Heart left ventricle (tissue), 16 donors: Measurements from ENCODE around the gene CYTH1. TPM values are rescaled to one million over a fixed set of nuclear protein-coding genes. Genes with fewer than 3 reads are reported as not detected.
A peak's percentile ranks its signal among the peaks of the same experiment; 100 is the strongest.

Experiments used
- ATAC-seq, 4 donors: fragments of 200-7000 bp; cut with Tn5 transposase; one replicate each; pipeline ENCODE4 v1.9.1; 2020 to 2022; ENCODE audit warnings: moderate library complexity in 4 of 4, mild to moderate bottlenecking in 3 of 4, moderate number of reproducible peaks in 1 of 4
- DNase-seq, 5 donors: peaks; one replicate each; pipeline ENCODE4 v3.0.0-alpha.2; 2020
- H3K27ac ChIP-seq, 12 donors: fragments of 200-600 bp; sonication (generic) in 4 of 12; one replicate each; pipeline versions ENCODE4 v1.5.0 to v1.8.0; 2016 to 2022; ENCODE audit warnings: mild to moderate bottlenecking in 2 of 12
- H3K27me3 ChIP-seq, 9 donors: fragments of 200-600 bp; sonication (generic) in 2 of 9; one replicate each; pipeline versions ENCODE4 v1.5.1 to v1.8.0; 2016 to 2022; ENCODE audit warnings: mild to moderate bottlenecking in 3 of 9
- H3K36me3 ChIP-seq, 9 donors: fragments of 200-600 bp; sonication (generic) in 2 of 9; one replicate each; pipeline versions ENCODE4 v1.5.0 to v1.8.0; 2018 to 2022; ENCODE audit warnings: mild to moderate bottlenecking in 2 of 9
- H3K4me1 ChIP-seq, 12 donors: fragments of 200-600 bp; sonication (generic) in 4 of 12; one replicate each; pipeline versions ENCODE4 v1.5.0 to v1.8.0; 2016 to 2022; ENCODE audit warnings: mild to moderate bottlenecking in 3 of 12
- H3K4me3 ChIP-seq, 12 donors: fragments of 200-600 bp; sonication (generic) in 4 of 12; one replicate each; pipeline versions ENCODE4 v1.5.0 to v1.8.0; 2017 to 2022; ENCODE audit warnings: mild to moderate bottlenecking in 9 of 12, moderate library complexity in 4 of 12
- H3K9me3 ChIP-seq, 12 donors: fragments of 200-600 bp; sonication (generic) in 4 of 12; one replicate each; pipeline versions ENCODE4 v1.5.0 to v1.8.0; 2016 to 2022; ENCODE audit warnings: mild to moderate bottlenecking in 1 of 12
- CTCF ChIP-seq, 12 donors: fragments of 200-600 bp; sonication (generic) in 4 of 12; IDR thresholded peaks; one replicate each; pipeline versions ENCODE4 v1.5.0 to v1.8.0; 2018 to 2022; ENCODE audit warnings: antibody characterized with exemption in 12 of 12, mild to moderate bottlenecking in 5 of 12
- POLR2A ChIP-seq, 2 donors: fragments of 450-650 bp; IDR thresholded peaks; one replicate each; pipeline ENCODE4 v1.6.1; 2017; ENCODE audit warnings: antibody characterized with exemption in 2 of 2, mild to moderate bottlenecking in 2 of 2, moderate library complexity in 2 of 2
- WGBS, 4 donors: extraction: QIAGEN DNeasy Blood & Tissue Kit in 2 of 4; methylation state at CpG; one replicate each; pipeline versions ENCODE4 v1.1.5 to v1.1.7; 2013 to 2018; 5-methylcytosine and 5-hydroxymethylcytosine counted together
- intact Hi-C, 10 donors: fragments of 100-400 bp; cut with DNase I; formaldehyde crosslinking; loops; one replicate each; pipeline versions ENCODE4 v1.11.1 to v1.14.2; 2022
- polyA plus RNA-seq, 2 donors: library from polyadenylated mRNA; stranded (reverse); fragments of 200-250 nt; gene quantifications; one replicate each; pipeline ENCODE4 v1.2.3, GENCODE V29; 2013
- total RNA-seq, 9 donors: library from RNA; depleted of rRNA in 2 of 9; stranded (reverse); fragments of >200 nt in 2 of 9; fragmentation: NEBNext Ultra II Directional in 3 of 9; extraction: Animal tissue kit (Norgen Biotek cat#: 25700) in 3 of 9; gene quantifications; one replicate each; pipeline versions ENCODE4 v1.1.0 to v1.2.4, GENCODE V29; 2016 to 2023
- donor health status: ischemic (EF 13 %, LVEDD 7.1; RV severe dilation, severe dysfunction).
- donor health status: healthy with polysubstance abuse.
- donor health status: DM: no; HTN: yes; CAD: no.
- donor health status: DM: no; HTN: no; CAD: no.
- donor health status: ischemic (EF 25% LVEDD 6.9; RV normal size, moderate dysfunction).
- donor health status: ischemic (EF 25% LVEDD 5.7; RV mildly dilated, moderate dysfunction).
- donor health status: healthy.
- donor health status: DM: yes; HTN: yes; CAD: no.
- donor health status: ischemic (EF 35%, LVEDD 5.7; RV mildly dilated, moderate dysfunction).
- donor health status: nonischemic (EF 11% LVEDD 7.7; RV severe dilation, severe dysfunction).
- donor health status: DM: yes; HTN: yes; CAD: no.
- donor health status: PGD.
- donor health status: ischemic (EF 29% LVEDD 5.4; RV normal size, mild dysfunction).
- donor health status: nonischemic (EF 23%, LVEDD 6.1; RV moderate dilation, normal function).

The CYTH1 gene
- total and polyA plus RNA-seq, 11 donors: 20.0 to 59.1 (median 30.9) TPM

- peaks cover 0 to 12% (median 0%) of the 10 kb centered on the region in 9 donors for H3K36me3 ChIP-seq
- H3K27ac ChIP-seq: peak overlapping the region in 9 of 12 donors; percentile 20 to 72 (median 57)
- intact Hi-C loops: loop anchor here in 1 of 10 donors (5.0 kb wide), 1 partner anchor 70 kb away; no protein-coding TSS in a partner anchor
- peak overlapping the region in 8 of 12 donors; percentile 34 to 62 (median 49) for H3K4me3 ChIP-seq
- H3K27me3 ChIP-seq: no peaks in the 10 kb centered on the region
- DNase-seq (peak in 1 of 5 donors; percentile 58), ATAC-seq (peak in 1 of 4 donors; percentile 15)
- TF ChIP-seq CTCF (IDR thresholded peaks at IDR 0.05): no peak
- no peak for TF ChIP-seq POLR2A (IDR thresholded peaks at IDR 0.05)
- peaks cover 9 to 96% (median 51%) of the 10 kb centered on the region in 12 donors for H3K4me1 ChIP-seq
- no peaks in the 10 kb centered on the region for H3K9me3 ChIP-seq
- 35 to 46% (median 39%) methylated on average over 7 of the region's 7 CpGs for WGBS, 4 donors
Observed at GRCh38 chr17:78722246-78722761, 59.8 kb downstream of the CYTH1 start.

GRCh38 chr17:78719630-78720298 is 62.3 kb downstream of the CYTH1 start:
- ATAC-seq (no peak), DNase-seq (no peak)
- TF ChIP-seq CTCF (IDR thresholded peaks at IDR 0.05): no peak
- TF ChIP-seq POLR2A (IDR thresholded peaks at IDR 0.05): no peak
- Histone ChIP-seq H3K4me1 (peaks cover 12 to 96% (median 67%) of the 10 kb centered on the region in 12 donors), H3K9me3 (no peaks in the 10 kb centered on the region), H3K27me3 (no peaks in the 10 kb centered on the region), H3K4me3 (no peak overlapping the region), H3K36me3 (no peaks in the 10 kb centered on the region), H3K27ac (peak overlapping the region in 1 of 12 donors; percentile 23)
- 72 to 77% (median 74%) methylated on average over 4 of the region's 4 CpGs for WGBS, 4 donors
- intact Hi-C loops: loop anchor here in 6 of 10 donors (5.0 to 10.0 kb wide), 5 partner anchors 63 to 78 kb away; partner anchors contain the start of gene CYTH1 (in 2 of the 6)

GRCh38 chr17:78718575-78719208 is 63.4 kb downstream of the CYTH1 start:
- intact Hi-C loops: loop anchor here in 6 of 10 donors (5.0 to 10.0 kb wide), 4 partner anchors 64 to 79 kb away; partner anchors contain the start of gene CYTH1 (in 2 of the 6)
- TF ChIP-seq POLR2A (IDR thresholded peaks at IDR 0.05) (no peak), CTCF (IDR thresholded peaks at IDR 0.05) (no peak)
- Histone ChIP-seq H3K9me3 (no peaks in the 10 kb centered on the region), H3K4me3 (no peak overlapping the region), H3K27ac (peak overlapping the region in 1 of 12 donors; percentile 23), H3K27me3 (no peaks in the 10 kb centered on the region), H3K4me1 (peaks cover 9 to 89% (median 56%) of the 10 kb centered on the region in 12 donors), H3K36me3 (no peaks in the 10 kb centered on the region)
- WGBS, 4 donors: 88 to 91% (median 89%) methylated on average over 8 of the region's 8 CpGs
- DNase-seq: no peak
- no peak for ATAC-seq
